Right atrium auricular region (tissue), 2 donors: ENCODE results near the gene PHKG2. TPM values are rescaled to one million over a fixed set of nuclear protein-coding genes. Genes with fewer than 3 reads are reported as not detected.
A peak's percentile ranks its signal among the peaks of the same experiment; 100 is the strongest.

Experiments
- DNase-seq: peaks from one replicate; pipeline ENCODE4 v3.0.0-alpha.2; 2019; ENCODE audit warnings: low spot score
- H3K27ac ChIP-seq, 2 donors: fragments of 200-600 bp; sonication (generic); 1 replicate in 1 of 2; 2 replicates in 1 of 2; pipeline ENCODE4 v1.5.1; 2016 to 2019
- H3K27me3 ChIP-seq, 2 donors: fragments of 200-600 bp; sonication (generic); one replicate each; pipeline versions ENCODE4 v1.5.1 to v1.6.0; 2017 to 2019
- H3K36me3 ChIP-seq: fragments of 200-600 bp; sonication (generic); one replicate; pipeline ENCODE4 v1.5.1; 2016
- H3K4me1 ChIP-seq, 2 donors: fragments of 200-600 bp; sonication (generic); one replicate each; pipeline versions ENCODE4 v1.5.1 to v1.6.0; 2017 to 2019
- H3K4me3 ChIP-seq, 2 donors: fragments of 200-600 bp; sonication (generic); 1 replicate in 1 of 2; 2 replicates in 1 of 2; pipeline ENCODE4 v1.5.1; 2017 to 2019; ENCODE audit warnings: mild to moderate bottlenecking in 1 of 2, moderate library complexity in 1 of 2
- H3K9me3 ChIP-seq, 2 donors: fragments of 200-600 bp; sonication (generic); one replicate each; pipeline ENCODE4 v1.5.1; 2019
- CTCF ChIP-seq, 2 donors: fragments of 200-600 bp; sonication (generic); IDR thresholded peaks; one replicate each; pipeline ENCODE4 v1.5.1; 2019; ENCODE audit warnings: antibody characterized with exemption in 2 of 2
- total RNA-seq, 2 donors: library from RNA; depleted of rRNA; stranded (reverse); fragments of >200 nt; gene quantifications; one replicate each; pipeline ENCODE4 v1.1.0, GENCODE V29; 2016

The PHKG2 gene
- total RNA-seq, 2 donors from 2014 or later, result 16.0 to 22.1 TPM

GRCh38 chr16:30748634-30749445 lies 615 bp downstream of the PHKG2 start:
- Histone ChIP-seq H3K27ac (peak overlapping the region; percentile 75 to 81), H3K4me3 (peak overlapping the region; percentile 93 to 98), H3K4me1 (peaks cover 0 to 18% of the 10 kb centered on the region in 2 donors), H3K27me3 (no peaks in the 10 kb centered on the region), H3K36me3 (peaks cover 30% of the 10 kb centered on the region), H3K9me3 (no peaks in the 10 kb centered on the region)
- DNase-seq, result no peak
- TF ChIP-seq CTCF (IDR thresholded peaks at IDR 0.05), result no peak

- no peaks in the 10 kb centered on the region for H3K27me3 ChIP-seq
- H3K4me3 ChIP-seq, result no peak overlapping the region
- H3K36me3 ChIP-seq, result peaks cover 26% of the 10 kb centered on the region
- no peak for TF ChIP-seq CTCF (IDR thresholded peaks at IDR 0.05)
- H3K4me1 ChIP-seq, result peaks cover 0 to 18% of the 10 kb centered on the region in 2 donors
- no peak overlapping the region for H3K27ac ChIP-seq
- no peaks in the 10 kb centered on the region for H3K9me3 ChIP-seq
- no peak for DNase-seq
These were observed 2.0 kb downstream of the PHKG2 start for GRCh38 chr16:30750201-30750600.

GRCh38 chr16:30750876-30751465 lies 2.7 kb downstream of the PHKG2 start:
- no peak overlapping the region for H3K27ac ChIP-seq
- peaks cover 25% of the 10 kb centered on the region for H3K36me3 ChIP-seq
- DNase-seq, result no peak
- no peak for TF ChIP-seq CTCF (IDR thresholded peaks at IDR 0.05)
- no peak overlapping the region for H3K4me3 ChIP-seq
- H3K9me3 ChIP-seq, result no peaks in the 10 kb centered on the region
- H3K4me1 ChIP-seq, result peaks cover 0 to 18% of the 10 kb centered on the region in 2 donors
- H3K27me3 ChIP-seq, result no peaks in the 10 kb centered on the region

DNA sequence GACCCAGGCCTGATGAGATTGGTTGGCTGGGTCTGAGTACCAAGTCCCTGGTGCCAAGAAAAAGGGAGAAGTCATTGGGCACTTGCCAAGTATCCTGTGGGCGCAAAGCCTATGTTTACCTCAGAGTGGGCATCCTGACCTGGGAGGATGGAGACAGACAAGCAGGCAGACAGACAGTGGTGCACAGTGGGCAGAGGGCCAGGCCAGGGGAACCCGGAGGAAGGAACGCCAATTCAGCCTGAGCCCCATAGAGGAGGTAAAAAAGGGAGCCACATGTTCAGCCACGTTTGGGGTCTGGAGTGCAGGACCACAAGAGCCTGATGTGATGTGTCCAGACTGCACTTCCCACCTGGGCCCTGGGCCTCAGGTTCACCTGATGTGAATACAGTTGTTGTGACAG lies 5.4 kb downstream of the PHKG2 start:
- Histone ChIP-seq H3K9me3 (no peaks in the 10 kb centered on the region), H3K27me3 (no peaks in the 10 kb centered on the region), H3K27ac (no peak overlapping the region), H3K4me3 (no peak overlapping the region), H3K36me3 (peaks cover 33% of the 10 kb centered on the region), H3K4me1 (peaks cover 0 to 10% of the 10 kb centered on the region in 2 donors)
- no peak for TF ChIP-seq CTCF (IDR thresholded peaks at IDR 0.05)
- DNase-seq, result no peak

DNA sequence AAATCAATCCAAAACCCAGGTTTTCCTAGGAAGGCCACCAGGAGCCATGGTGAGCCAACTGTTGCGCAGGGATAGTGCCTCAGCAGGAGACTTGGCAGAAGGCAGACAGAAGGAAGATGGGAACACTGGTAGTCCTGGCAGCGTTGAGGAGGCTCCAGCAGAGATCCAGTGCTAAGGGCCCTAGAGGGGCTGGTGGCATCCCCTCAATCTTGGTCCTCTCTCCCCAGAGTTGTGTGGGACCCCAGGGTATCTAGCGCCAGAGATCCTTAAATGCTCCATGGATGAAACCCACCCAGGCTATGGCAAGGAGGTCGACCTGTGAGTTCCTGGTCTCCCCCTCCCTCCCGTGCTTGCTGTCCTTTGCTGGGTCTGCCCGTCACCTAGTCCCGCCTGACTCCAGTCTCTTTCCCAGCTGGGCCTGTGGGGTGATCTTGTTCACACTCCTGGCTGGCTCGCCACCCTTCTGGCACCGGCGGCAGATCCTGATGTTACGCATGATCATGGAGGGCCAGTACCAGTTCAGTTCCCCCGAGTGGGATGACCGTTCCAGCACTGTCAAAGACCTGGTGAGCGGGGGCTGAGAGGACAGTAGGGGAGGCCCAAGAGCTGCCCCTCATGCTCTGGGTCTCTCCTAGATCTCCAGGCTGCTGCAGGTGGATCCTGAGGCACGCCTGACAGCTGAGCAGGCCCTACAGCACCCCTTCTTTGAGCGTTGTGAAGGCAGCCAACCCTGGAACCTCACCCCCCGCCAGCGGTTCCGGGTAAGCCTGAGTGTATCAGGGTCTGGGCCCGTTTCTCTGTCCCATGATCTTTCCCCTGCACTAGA lies 7.9 kb downstream of the PHKG2 start:
- no peak for DNase-seq
- no peak for TF ChIP-seq CTCF (IDR thresholded peaks at IDR 0.05)
- Histone ChIP-seq H3K27me3 (no peaks in the 10 kb centered on the region), H3K4me1 (peaks cover 0 to 4% of the 10 kb centered on the region in 2 donors), H3K4me3 (no peak overlapping the region), H3K9me3 (no peaks in the 10 kb centered on the region), H3K36me3 (peaks cover 31% of the 10 kb centered on the region), H3K27ac (no peak overlapping the region)
